Stomach (tissue), 4 donors: Measurements from ENCODE around the gene FAM151A.

Source experiments
- CTCF ChIP-seq, 7 experiments: fragments of 450-650 bp in 4 of 7; fragments of 200-600 bp in 3 of 7; sonication (generic) in 3 of 7; IDR thresholded peaks; one replicate each; pipeline ENCODE4 v1.5.1; 2016 to 2019; ENCODE audit warnings: antibody characterized with exemption in 7 of 7, control low read depth in 2 of 7, mild to moderate bottlenecking in 1 of 7
- EP300 ChIP-seq: sonication (generic); formaldehyde crosslinking; IDR thresholded peaks from one replicate; pipeline ENCODE4 v1.6.1; 2017; ENCODE audit warnings: antibody characterized with exemption
- POLR2A ChIP-seq, 4 donors: fragments of 450-650 bp; IDR thresholded peaks; one replicate each; pipeline ENCODE4 v1.6.1; 2016; ENCODE audit warnings: antibody characterized with exemption in 4 of 4, control low read depth in 2 of 4, mild to moderate bottlenecking in 1 of 4, moderate library complexity in 1 of 4
- POLR2AphosphoS5 ChIP-seq, 3 donors: sonication (generic); formaldehyde crosslinking; IDR thresholded peaks; one replicate each; pipeline ENCODE4 v1.6.1; 2016; ENCODE audit warnings: antibody characterized with exemption in 3 of 3

GRCh38 chr1:54570161-54570560 lies 53.2 kb downstream of the FAM151A start:
- TF ChIP-seq POLR2A (IDR thresholded peaks at IDR 0.05), result no peak
- no peak for TF ChIP-seq POLR2AphosphoS5 (IDR thresholded peaks at IDR 0.05)
- no peak for TF ChIP-seq CTCF (IDR thresholded peaks at IDR 0.05)
- no peak for TF ChIP-seq EP300
